ENCODE data around the gene JADE1.

The JADE1 gene

DNA sequence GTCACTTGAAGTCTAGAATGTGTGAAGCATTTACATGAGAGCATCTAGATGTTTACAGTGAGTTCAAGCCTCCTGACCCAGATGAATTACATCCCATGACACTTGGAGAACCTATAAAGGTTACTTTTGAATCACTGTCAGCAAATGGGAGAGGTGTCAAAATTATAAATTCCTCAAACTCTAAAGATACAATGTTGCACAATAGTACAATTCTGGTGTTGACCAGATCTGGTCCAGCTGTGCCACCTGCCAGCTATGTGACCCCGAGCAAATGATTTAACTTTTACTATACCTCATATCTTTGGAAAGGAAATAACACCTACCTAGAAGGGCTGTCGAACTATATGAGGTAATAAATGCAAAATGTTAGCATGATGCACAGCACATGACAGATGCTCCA, 69.8 kb downstream of the JADE1 start:
- no peak for DNase-seq

DNA sequence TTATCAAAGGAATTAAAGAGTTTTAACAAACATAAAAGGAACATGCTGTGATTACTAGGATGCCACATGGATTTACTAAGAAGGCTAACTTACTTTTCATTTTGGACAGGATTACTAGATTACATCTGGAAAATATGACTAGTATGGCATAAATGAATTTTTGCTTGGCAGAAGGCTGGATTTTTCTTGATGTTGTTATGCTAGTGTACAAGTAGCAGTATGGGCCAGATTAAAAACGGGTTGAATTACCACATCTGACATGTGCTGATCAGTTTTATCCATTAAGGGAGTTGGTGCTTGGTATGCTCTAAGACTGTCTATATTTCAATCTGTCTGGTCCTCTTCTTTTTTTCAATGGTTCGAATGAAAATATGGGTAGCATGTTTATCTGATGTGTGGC, 70.5 kb downstream of the JADE1 start:
- DNase-seq = no peak

DNA sequence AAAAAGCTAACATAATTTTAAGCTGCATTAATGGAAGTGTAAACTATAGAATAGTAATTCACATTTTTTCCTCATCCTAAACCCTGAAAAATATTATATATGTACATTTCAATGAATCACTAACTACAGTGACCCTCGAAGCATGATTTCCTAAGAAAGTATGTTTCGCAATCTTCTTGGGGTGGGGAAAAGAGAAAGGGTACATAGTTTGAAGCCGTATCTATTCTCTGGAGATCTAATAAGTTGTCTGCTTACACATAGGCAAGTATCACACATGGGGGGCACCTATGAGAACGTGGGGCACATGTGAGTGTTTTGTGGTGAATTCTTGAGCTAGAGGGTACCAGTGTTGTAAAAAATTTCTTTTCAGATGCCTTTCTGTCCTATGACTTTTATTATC, 71.2 kb downstream of the JADE1 start:
- DNase-seq = no peak

DNA sequence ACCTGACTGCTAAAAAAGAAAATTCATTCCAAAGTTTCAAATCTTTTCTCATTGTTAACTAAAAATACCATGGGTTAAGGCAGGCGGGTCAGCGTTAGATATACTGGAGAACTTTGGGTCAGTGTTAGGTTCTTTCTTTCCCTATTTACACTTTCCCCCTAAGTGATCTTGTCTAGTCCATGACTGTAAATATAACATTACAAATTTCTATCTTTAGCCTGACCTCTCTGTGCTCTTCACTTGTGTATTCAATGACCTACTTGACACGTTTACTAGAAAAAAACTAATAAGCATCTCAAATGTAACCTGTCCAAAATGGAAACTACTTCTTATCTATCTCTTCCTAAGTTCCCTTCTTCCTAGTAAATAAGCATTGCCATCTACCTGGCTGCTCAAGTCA, 95.3 kb downstream of the JADE1 start:
- DNase-seq = no peak

DNA sequence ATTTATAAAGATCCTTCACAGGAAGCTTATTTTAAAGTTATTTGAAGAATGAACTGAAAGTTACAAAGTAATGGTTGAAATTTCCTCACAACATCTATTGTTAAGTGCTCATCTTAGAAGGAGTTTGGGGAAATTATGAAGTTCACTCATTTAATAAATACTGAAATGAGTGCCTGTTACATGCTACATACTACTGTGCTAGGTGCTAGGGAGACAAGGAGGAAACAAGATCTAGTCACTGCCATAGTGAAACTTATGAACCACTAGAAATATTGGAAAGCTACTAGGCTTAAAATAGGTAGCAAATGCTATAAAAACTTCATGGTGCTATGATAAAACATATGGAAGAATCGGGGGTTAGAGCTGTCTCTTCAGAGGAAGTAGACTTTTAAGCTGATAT, 97.1 kb downstream of the JADE1 start:
- no peak for DNase-seq

DNA sequence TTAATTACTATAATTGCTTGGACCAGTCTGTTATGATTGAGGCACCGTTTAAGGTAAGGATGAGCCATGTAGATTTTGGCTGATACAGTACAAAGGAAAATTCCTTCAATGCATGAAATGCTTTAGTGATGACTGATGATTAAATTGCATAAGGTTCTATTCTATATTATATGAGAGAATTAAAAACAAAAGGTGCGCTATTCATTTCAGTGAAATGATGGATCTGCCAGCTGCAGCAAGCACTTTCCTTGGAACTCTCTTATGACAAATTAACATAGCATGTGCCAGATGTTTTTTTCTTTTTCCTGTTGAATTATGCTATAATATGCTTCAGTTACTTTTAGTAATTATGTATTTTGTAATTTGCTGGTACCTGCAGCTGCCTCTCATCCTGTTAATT, 98.5 kb downstream of the JADE1 start:
- DNase-seq = no peak

DNA sequence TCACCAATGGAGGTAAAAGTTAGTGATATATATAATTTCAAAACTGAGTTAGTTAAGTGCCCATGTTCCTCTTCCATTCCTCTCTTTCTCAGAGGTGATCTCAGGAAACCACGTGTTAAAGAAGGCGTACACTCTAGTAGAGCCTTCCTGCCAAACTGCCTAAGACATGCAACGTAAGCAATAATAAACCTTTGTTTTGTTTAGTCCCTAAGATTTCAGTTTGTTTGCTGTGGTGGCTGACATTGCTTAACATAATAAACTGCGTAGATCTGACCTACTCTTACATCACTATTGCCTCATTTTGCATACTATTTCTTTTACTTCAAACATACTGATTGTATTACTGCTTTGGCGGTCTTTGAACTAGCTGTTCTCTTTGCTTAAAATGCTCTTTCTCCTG, 99.2 kb downstream of the JADE1 start:
- DNase-seq = no peak

DNA sequence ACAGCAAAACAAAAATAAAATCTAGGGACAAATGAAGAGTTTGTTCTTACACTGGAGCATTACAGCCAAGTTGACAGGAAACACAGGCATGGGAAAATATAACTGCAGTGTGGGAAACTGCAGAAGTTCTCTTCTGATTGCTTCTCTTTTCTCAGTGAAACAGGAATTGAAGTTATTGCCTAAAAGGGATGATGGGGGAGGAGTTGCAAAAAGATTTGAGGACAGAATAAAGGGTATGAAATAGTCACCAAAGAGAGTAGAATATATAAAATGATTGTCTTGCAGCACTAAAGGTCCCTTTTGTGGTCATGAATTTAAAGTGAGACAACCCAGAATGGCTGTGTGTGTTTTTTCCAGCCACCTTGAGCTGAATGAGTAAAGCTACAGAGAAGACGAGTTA, 103.7 kb downstream of the JADE1 start:
- DNase-seq = no peak

DNA sequence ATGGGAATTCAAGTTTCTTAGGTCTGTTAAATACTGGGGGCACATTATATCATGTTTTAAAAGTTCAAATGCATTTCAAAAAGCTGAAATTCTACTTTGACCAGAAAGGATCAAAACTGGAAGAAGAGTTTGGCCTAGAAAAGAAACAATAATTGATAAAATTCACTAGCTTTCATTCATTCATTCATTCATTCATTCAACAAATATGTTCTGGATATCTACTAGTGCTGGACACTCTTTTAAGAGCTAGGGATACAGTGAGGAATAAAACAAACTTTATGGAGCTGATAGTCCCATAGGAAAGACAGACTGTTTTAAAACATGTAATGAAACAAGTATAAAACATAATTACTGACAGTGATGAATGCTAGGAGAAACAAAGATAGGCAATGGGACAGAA, 106.0 kb downstream of the JADE1 start:
- DNase-seq = no peak

DNA sequence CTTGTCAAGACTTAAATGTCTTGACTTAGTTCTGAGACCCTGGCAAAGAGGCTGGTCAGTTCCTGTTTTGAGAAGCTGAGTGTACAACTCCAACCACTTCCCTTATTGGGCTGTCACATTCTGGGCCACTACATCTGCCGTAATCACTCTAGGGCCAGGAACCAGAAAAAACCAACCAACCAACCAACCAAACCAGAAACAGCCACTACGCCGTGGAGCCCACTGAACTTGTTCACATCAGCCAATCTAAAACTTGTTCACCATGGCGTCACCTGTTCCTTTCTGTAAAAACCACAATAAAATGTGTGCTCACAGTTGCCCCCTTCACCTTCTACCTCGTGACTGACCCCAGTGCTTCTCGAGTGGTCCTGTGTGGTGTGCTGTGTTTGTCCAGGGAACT, 107.3 kb downstream of the JADE1 start:
- DNase-seq = peak; percentile 16

DNA sequence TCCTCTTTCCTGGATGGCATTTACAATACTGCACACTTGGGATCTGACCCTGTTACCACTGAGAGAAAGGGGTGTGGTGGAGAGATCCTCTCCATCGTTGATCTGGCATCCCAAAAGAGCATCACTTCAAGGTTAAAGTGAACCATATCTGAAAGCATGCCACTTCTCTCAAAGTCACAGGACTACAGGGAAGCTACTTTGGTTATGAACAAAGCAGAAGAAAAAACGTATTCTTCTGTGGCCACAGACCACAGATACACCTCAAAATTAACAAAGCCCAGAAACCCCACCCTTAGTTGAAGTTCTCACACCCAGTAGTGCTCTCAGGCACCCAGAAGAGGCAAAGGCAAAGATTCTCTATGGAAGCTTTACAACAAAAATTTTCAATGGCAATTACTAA, 108.3 kb downstream of the JADE1 start:
- DNase-seq = no peak

DNA sequence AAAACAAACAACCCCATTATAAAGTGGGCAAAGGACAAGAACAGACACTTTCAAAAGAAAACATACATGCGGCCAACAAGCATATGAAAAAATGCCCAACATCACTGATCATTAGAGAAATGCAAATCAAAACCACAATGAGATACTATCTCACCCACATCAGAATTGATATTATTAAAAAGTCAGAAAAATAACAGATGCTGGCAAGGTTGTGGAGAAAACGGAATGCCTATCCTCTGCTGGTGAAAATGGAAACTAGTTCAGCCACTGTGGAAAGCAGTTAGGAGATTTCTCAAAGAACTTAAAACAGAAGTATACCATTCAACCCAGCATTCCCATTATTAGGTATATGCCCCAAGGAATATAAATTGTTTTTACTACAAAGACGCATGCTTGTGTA, 112.5 kb downstream of the JADE1 start:
- DNase-seq = no peak

Measured in midbrain (tissue), 1 donor.